Measurements from ENCODE around the gene TICRR. TPM values are rescaled to one million over a fixed set of nuclear protein-coding genes. Genes with fewer than 3 reads are reported as not detected.
A peak's percentile ranks its signal among the peaks of the same experiment; 100 is the strongest.

The TICRR gene
- total RNA-seq, 4 donors from 2014 or later, result 0.60 TPM; not detected in 3

GRCh38 chr15:89654301-89654761, 79.1 kb downstream of the TICRR start:
- peaks cover 0 to 18% (median 5%) of the 10 kb centered on the region in 4 donors for H3K4me1 ChIP-seq
- TF ChIP-seq POLR2A (IDR thresholded peaks at IDR 0.05), result no peak
- TF ChIP-seq CTCF (IDR thresholded peaks at IDR 0.05), result no peak
- TF ChIP-seq EP300 (IDR thresholded peaks at IDR 0.05), result no peak
- H3K4me3 ChIP-seq, result peak overlapping the region; percentile 42 to 78 (median 56)
- no peak for DNase-seq (ENCODE audit: low spot score in 2 of 2)
- peaks cover 0 to 15% of the 10 kb centered on the region in 2 donors for H3K27me3 ChIP-seq
- WGBS, 2 donors, result 36 to 41% methylated on average over 14 of the region's 14 CpGs
- H3K9me3 ChIP-seq, result no peaks in the 10 kb centered on the region
- peak overlapping the region in 1 of 4 donors; percentile 82 for H3K27ac ChIP-seq
- H3K36me3 ChIP-seq, result peaks cover 0 to 6% (median 0%) of the 10 kb centered on the region in 3 donors

DNA sequence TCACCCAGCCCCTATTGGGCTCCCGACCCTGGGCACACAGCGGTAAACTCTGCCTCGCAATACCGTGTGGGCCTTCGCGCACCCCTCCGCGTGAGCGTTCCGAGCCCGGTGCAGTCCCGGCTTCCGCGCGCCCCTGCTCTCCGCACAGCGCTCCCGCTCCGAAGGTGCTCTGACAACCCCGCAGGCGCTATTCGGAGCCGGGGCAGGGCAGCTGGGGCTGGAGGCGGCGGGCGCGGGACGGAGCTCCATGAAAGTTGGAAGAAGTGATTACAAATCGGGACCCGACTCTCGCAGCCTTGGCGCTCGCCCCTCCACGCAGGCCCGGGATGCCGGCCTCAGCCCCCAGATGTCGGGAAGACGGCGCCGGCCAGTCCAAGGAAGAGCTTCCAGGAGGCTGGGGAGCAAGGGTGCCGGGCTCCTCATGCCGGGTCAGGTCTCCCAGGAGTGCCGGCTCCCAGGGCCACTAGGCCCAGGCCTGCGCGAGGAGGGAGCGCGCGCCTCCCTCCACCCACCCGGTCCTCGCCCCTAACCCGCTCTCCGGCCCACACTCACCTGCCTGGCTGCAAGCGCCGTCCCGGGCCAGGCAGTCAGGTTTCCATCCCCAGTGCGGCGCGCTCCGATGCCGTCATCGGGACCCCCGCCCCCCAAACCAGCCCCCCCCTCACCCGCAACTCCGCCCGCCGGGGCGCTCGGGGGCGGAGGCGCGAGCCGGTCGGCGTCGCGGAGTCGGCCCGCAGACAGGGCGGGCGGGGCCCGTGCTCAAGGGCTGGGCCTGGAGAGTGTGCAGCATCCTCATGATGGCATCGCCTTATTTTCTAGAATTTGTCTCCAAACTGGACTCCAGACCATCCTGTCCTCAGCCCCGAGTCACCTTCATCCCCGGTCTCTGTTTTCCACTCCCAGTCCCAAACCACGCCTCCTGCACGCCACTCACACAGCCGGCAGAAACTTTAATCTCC, 79.9 kb downstream of the TICRR start, which contains the start of gene KIF7:
KIF7 (minus strand) TSS at position 621 of the 959 bp plus-strand sequence. CDS start 2,537 bp downstream, outside the sequence.
- H3K4me3 ChIP-seq, result peak within 1 kb of the TSS; percentile 42 to 78 (median 56)
- H3K27ac ChIP-seq, result peak within 1 kb of the TSS; percentile 37 to 82 (median 48)
- peaks cover 0 to 18% (median 5%) of the 10 kb centered on the region in 4 donors for H3K4me1 ChIP-seq
- 2% methylated on average over 50 to 57 of the region's 87 CpGs for WGBS, 2 donors
- no peaks in the 10 kb centered on the region for H3K9me3 ChIP-seq
- H3K36me3 ChIP-seq, result no peaks in the 10 kb centered on the region
- no peak for DNase-seq (ENCODE audit: low spot score in 2 of 2)
- peaks cover 0 to 15% of the 10 kb centered on the region in 2 donors for H3K27me3 ChIP-seq
- TF ChIP-seq EP300 (IDR thresholded peaks at IDR 0.05) (no peak), CTCF (IDR thresholded peaks at IDR 0.05) (no peak), POLR2A (IDR thresholded peaks at IDR 0.05) (no peak)

DNA sequence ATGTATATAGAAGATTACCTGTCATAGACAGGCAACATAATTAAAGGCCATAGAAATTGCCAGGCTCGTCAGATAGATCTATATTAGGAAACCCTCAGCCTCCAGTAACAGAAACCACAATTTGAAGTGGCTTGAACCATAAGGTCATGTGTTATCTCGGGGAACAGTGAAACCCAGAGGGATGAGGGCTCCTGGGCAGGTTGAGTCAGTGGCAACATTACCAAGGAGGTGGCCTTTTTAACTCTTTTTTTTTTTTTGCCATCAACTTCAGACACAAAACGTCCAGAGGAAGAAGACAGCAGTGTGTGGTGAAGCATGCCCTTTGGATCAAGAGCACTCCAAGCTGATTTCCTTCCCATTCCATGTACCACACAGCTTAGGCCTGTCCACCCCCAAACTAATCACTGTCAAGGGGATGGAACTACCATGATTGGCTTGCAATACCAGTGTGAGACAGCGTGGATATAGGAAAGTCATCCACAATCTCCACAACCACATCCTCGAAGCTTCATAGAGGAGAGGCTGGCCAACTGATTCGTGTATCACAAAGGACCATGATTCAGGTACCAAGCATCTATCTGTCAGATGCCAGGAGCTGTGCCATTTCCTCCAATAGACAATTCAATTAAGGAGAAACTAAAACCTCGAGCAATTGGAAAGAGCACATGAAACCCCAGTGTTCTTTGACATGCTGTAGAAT, 81.0 kb downstream of the TICRR start:
- WGBS, 2 donors, result 75 to 79% methylated on average over 7 of the region's 7 CpGs
- Histone ChIP-seq H3K4me3 (no peak overlapping the region), H3K36me3 (no peaks in the 10 kb centered on the region), H3K27me3 (peaks cover 0 to 15% of the 10 kb centered on the region in 2 donors), H3K4me1 (peaks cover 0 to 18% (median 5%) of the 10 kb centered on the region in 4 donors), H3K27ac (no peak overlapping the region), H3K9me3 (no peaks in the 10 kb centered on the region)
- TF ChIP-seq POLR2A (IDR thresholded peaks at IDR 0.05), result no peak
- no peak for DNase-seq (ENCODE audit: low spot score in 2 of 2)

DNA sequence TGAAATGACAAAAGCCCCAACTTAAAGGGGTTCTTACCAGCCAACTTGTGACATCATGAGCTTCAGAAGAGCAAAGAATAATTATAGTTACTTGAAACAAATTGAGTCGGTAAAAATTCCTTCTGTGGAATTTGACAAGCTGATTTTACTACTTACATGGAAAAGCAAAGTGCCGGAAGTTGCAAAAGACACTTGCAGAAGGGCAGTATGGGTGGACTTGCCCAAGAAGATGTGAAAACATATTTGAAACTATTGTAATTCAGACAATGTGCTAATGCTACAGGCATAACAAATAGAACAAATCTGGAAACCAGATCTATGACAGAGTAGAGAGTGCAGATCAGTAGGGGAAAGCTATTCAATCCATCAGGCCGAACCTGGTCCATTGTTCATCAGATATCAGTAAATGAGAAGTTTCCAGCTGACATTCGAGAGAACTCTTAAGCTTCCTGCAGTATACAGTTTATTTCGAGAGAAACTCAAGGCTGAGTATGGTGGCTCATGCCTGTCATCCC, 82.5 kb downstream of the TICRR start:
- Histone ChIP-seq H3K9me3 (no peaks in the 10 kb centered on the region), H3K36me3 (no peaks in the 10 kb centered on the region), H3K27ac (no peak overlapping the region), H3K4me1 (peaks cover 0 to 25% (median 7%) of the 10 kb centered on the region in 4 donors), H3K27me3 (peaks cover 0 to 15% of the 10 kb centered on the region in 2 donors), H3K4me3 (no peak overlapping the region)
- TF ChIP-seq CTCF (IDR thresholded peaks at IDR 0.05) (no peak), EP300 (IDR thresholded peaks at IDR 0.05) (no peak), POLR2A (IDR thresholded peaks at IDR 0.05) (no peak)
- DNase-seq (ENCODE audit: low spot score in 2 of 2), result no peak
- WGBS, 2 donors, result 83% methylated on average over 5 of the region's 5 CpGs

GRCh38 chr15:89659295-89659694, 84.0 kb downstream of the TICRR start:
- no peaks in the 10 kb centered on the region for H3K36me3 ChIP-seq
- WGBS, 2 donors, result 90 to 95% methylated on average over 2 of the region's 2 CpGs

More at GRCh38 chr15:89659295-89659694, 84.0 kb downstream of the TICRR start:
- no peak for TF ChIP-seq CTCF (IDR thresholded peaks at IDR 0.05)
- TF ChIP-seq POLR2A (IDR thresholded peaks at IDR 0.05), result no peak
- TF ChIP-seq EP300 (IDR thresholded peaks at IDR 0.05), result no peak
- H3K9me3 ChIP-seq, result no peaks in the 10 kb centered on the region
- peaks cover 0 to 8% of the 10 kb centered on the region in 2 donors for H3K27me3 ChIP-seq
- H3K4me3 ChIP-seq, result no peak overlapping the region
- no peak overlapping the region for H3K27ac ChIP-seq
- H3K4me1 ChIP-seq, result peaks cover 0 to 29% (median 9%) of the 10 kb centered on the region in 4 donors
- DNase-seq (ENCODE audit: low spot score in 2 of 2), result no peak

Data from tibial nerve (tissue), 4 donors.